HG03280 (cell line): ENCODE data around the gene NRXN2.

ENCODE experiments used
- ATAC-seq: cut with Tn5 transposase; IDR thresholded peaks from one replicate; pipeline ENCODE4 v1.9.1; 2021; ENCODE audit warnings: mild to moderate bottlenecking, moderate library complexity; ENCODE audit not compliant: unreplicated experiment

The NRXN2 gene

GRCh38 chr11:64722141-64723065 is 594 bp downstream of the NRXN2 start:
- no peak for ATAC-seq

DNA sequence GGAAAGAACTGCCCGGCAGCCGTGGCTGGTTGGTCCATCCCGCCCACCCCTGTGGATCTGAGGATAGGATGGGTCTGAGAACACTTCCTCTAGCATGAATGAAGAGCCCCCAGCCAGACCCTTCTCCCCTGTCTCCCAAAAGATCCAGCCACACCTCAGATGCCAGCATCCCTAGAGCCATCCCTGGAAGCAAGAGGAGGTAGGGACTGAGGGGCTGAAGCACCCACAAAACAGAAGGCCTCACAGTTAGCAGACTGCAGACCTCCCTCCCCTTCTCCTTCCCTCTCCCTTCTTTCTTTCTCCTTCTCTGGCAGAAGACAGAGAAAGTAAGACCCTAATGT is 1.7 kb downstream of the NRXN2 start:
- ATAC-seq = no peak

DNA sequence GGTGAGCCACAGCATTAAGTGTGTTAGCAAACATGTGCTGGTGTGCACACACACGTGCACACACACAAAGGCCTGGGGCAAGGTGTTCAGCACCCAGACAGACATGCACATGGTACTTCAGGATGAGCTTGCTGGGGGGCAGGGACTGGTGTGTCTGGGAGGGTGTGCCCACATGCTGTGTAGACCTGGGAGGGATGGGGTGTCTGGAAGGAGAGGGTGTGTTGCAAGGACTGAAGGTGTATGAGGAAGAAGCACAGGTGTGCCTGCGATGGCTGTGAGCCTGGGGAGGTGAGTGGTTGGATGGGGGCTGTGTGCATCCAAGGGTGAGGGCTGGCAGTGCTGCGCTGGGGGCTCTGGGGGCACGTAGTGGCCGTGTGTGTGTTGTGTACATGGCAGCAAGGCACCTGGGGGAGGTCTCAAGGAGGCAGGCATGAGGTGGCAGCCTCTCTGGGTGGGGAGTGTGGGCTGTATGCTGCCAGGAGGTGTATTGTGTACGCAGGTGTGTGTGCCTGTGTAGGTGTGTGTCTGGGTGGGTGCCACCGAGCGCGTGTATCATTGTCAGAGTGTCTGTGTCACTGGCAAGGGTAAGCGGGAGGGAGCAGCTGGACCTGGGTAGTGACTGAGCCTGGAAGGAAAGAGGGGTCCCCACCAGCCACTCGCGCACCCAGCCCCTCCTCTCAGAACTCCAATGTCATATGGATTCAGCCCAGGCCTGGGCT is 2.2 kb downstream of the NRXN2 start:
- ATAC-seq = no peak

GRCh38 chr11:64720167-64720566 is 2.8 kb downstream of the NRXN2 start:
- no peak for ATAC-seq

GRCh38 chr11:64719406-64719805 is 3.6 kb downstream of the NRXN2 start:
- no peak for ATAC-seq

DNA sequence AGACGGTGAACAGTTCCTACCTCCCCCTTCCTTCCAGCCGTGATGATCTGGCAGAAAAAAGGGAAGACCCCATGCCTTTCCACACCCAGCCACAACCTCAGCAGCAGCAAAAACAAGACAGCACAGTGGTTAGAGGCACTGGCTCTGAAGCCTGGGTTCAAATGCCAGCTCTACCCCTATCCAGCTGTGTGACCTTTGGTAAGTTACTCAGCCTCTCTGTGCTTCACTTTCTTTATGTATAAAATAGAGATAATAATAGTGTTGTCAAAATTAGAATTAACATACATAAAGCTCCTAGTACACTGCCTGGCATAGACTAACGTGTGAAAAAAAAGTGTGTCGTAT is 4.2 kb downstream of the NRXN2 start:
- ATAC-seq = no peak

DNA sequence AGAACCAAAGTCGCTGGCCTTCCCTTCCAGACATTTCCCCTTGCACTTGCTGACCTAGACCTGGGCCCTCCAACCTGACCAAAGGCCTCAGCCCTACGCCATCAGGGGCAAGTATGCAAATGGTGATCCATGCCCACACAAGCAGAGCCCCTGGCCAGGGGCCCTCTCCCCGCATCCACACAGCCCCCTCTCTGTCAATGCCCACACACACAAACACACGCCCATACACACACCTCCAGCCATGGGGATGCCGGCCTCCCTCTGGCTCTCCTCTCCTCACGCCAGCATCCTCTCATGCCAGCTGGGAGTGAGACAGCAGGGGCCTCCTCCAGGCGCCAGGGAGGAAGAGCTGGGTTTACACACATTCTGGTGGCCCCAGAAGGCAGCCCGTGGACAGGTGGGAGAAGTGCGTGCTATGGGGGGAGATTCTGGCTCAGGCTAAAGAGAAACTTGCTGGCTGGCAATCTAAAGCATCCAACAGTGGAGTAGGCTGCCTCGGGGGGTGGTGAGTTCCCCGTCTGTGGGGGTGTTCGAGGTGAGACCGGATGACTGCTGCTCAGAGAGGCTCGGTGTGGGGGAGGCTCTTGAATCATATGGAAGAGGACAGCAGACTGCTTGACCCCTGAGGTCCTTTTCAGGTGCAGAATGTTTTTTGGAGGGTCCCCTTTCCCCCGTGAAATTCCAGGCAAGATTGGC is 4.8 kb downstream of the NRXN2 start:
- no peak for ATAC-seq

- ATAC-seq = no peak
Measured at GRCh38 chr11:64717268-64717578, 5.8 kb downstream of the NRXN2 start.

DNA sequence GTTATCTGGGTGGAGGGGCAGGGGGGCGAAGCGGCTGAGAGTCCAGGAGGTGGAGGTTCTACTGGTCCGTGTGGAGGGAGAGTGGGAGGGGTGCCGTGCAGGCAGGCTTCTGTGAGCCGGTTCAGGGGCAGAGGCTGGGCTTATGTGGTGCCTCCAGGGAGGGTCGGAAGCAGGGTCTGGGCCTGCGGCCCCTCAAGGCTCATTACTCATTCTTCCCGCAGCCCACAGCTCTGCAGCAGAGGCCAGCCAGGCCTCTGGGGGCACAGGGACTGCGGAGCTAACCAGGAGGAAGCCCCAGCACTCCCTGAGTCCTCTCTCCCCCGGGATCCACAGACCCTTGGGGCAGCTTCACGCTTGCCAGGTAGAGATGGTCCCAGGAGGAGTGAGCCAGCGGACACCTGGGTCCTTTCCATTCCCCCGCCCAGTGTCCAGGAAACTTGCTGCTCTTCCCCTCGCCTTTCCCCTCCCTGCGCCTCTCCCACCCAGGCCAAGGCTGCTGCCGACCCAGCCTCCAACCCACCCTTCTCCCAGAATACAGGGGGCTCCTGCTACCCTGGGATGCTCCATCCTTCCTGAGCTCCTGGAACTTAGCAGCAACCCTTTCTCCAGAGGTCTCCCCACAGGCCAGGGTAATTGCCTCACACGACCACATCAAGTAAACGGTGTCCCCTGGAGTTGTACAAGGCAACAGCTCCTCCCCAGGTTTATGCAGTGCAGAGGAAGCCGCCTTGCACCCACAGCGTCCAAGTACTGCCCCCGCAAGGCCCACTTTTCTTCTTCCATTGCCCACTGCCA is 6.3 kb downstream of the NRXN2 start:
- no peak for ATAC-seq

- ATAC-seq = no peak
Measured at GRCh38 chr11:64715756-64716472, 7.1 kb downstream of the NRXN2 start.

GRCh38 chr11:64715110-64715509 is 7.9 kb downstream of the NRXN2 start:
- ATAC-seq = no peak

- ATAC-seq = no peak
Measured at GRCh38 chr11:64714666-64715065, 8.3 kb downstream of the NRXN2 start.

DNA sequence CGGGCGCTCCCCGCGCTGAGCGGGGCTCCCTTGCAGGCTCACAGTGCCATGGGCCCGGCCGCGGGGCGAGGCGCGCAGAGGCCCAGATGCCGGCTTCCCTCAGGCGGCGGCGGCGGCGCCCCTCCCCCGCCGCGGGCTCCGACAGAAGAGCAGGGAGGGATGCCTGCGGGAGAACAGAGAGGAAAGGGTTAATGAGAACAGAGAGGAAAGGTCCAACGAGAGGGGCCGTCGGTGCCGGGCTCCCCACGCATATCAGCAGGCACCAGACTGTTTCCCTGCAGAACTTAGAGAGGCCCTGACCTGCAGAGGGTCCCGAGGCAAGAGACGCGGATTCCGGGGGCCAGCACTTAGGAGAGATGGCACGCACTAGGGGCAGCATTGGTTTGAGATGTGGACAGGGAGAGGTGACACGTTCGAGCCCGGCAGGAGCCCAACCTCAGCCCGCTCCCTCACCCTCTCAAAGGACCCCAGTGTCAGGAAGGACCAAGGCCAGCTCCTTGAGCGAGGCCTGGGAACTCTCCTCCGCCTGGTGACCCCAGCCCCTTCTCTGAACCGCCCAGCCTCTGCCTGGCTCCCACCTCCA is 9.1 kb downstream of the NRXN2 start:
- no peak for ATAC-seq

DNA sequence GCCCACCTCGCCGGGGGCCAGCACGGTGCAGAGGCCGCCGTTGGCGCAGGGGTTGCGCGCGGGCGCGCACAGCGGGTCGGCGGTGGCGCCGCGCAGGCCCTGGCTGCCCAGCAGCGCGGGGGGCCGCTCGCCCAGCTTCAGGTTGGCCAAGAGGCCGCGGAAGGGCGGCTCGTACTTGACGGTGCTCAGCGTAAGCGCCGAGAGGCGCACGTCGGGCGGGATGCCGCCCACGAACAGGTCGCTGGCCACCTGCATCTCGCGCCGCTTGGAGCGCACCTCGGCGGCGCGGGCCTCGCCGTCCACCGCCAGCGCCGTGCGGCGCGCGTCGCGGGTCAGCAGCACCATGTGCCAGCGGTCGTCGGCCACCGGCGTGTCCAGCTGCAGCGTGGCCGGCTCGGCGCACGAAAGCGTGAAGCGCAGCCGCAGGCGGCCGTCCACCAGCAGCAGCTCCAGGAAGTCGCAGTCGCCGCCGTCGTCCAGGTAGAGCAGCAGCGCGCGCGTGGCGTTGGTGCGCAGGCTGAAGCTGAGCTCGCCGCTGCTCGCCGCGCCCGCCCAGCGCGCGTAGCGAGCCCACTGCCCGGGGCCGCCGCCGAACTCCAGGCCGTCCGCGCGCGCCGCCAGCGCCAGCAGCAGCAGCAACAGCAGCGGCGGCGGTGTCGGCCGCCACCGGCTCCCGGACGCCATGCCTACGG is 9.8 kb downstream of the NRXN2 start:
- ATAC-seq = no peak

GRCh38 chr11:64712430-64713015 is 10.5 kb downstream of the NRXN2 start:
- no peak for ATAC-seq

DNA sequence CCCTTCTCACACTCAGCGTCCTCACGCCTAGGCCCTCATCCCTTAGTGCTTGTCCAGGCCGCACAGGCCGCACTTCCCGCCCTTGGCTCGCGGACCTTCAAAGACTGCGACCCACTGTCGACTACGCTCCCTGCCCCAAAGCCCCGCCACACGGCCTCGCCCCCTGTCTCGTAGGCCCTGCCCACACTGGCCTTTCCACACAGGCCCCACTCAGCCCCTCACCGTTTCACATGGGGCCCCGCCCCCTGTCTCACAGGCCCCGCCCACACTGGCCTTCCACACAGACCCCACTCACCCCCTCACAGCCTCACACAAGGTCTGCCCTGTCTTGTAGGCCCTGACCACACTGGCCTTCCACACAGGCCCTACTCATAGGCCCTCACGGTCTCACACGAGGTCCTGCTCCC is 11.0 kb downstream of the NRXN2 start:
- ATAC-seq = no peak

DNA sequence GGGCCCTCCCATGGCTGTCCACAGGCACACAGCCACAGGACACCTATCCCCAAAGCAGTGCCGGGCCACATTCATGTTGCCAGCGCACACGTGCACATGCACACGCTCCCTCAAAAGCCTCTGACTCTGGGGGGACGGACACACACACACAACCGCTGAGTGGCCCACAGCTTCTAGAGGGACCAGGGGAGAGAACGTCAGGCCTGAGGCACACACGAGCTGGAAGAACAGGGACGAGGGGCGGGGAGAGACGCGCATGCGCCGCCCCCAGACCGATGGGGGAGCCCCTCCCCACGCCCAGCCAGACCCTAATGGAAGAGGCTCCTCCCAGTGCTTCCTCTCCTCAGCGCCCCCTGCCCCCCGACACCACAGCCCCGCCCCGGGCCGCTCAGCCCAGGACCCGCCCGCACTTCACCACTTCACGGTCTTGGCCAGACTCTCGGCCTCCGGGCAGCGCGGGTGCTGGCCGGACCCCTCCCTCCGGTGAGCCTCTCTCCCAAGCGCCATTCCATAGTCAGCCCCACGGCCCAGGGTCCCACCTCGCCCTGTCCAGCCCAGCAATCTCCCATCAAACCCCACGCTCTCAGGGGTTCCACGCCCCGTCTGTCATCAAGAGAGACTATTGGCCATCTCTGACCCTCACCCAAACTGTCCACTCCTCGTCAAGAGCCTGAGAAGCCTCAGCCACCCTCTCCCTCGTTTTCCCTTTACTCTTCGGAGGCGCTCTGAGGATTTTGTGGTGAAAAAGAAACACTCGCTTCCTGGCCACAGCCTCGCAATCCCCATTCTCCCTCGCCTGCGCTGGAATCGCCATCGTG is 11.7 kb downstream of the NRXN2 start:
- no peak for ATAC-seq

DNA sequence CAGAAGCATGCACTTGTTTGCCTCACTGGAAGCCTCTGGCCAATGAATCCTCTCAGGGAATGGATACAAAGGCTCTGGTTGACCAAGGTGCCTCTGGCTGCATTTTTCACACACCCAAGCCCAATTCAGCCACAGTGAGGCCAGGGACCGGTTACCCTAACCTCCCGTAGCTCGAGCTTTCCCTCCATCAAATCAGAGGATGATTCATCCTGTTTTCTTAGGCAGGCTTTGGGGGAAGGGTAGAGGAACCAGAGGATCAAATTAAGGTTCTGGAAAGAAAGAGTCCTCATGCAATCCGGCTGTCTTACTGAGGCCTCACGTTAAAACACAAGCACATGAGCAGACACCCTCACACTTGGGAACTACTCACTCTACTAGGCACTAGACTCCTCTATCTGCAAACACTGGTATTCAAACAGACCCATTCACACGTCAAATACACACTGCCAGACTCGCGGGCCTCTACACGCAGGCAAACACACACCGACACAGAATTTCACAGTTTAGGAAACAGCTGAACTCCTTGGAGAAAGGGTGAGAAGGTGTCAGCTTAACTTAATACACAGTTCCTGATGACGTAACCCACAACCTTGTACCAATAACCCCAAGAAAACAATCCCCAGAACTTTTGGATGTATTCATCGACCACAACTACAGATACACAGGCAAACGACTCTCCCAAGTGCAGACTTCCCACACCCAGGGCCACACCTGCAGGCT is 12.4 kb downstream of the NRXN2 start:
- no peak for ATAC-seq
